LNCAP (cell line): Measurements from ENCODE around the gene STIM2.

Experiments
- TF ChIP-seq, protein P1 (sequence below): fragments of 450-650 bp; IDR thresholded peaks from 2 replicates; pipeline ENCODE4 v1.5.1; 2017; ENCODE audit warnings: mild to moderate bottlenecking

STIM2 gene

DNA sequence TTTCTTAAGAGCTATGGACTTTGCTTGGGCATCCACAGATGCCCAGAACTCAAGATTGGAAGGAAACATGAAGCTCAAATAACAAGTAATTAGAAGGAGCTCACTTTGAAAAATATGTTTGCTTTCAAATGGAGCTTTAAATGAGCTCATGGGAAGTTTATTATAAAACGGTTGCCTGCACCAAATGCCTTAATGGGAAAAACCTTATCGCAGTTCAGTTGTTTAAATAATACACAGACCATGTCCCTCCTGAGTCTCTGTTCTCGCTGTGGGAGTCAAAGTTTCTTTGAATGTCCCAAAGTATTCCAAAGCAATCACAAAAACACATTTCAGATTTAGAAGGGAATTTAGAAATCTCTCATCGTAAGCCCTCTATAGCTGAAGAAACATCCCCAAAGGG is 31.6 kb upstream of the STIM2 start:
- TF ChIP-seq, protein P1, sequence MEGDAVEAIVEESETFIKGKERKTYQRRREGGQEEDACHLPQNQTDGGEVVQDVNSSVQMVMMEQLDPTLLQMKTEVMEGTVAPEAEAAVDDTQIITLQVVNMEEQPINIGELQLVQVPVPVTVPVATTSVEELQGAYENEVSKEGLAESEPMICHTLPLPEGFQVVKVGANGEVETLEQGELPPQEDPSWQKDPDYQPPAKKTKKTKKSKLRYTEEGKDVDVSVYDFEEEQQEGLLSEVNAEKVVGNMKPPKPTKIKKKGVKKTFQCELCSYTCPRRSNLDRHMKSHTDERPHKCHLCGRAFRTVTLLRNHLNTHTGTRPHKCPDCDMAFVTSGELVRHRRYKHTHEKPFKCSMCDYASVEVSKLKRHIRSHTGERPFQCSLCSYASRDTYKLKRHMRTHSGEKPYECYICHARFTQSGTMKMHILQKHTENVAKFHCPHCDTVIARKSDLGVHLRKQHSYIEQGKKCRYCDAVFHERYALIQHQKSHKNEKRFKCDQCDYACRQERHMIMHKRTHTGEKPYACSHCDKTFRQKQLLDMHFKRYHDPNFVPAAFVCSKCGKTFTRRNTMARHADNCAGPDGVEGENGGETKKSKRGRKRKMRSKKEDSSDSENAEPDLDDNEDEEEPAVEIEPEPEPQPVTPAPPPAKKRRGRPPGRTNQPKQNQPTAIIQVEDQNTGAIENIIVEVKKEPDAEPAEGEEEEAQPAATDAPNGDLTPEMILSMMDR, result no peak

DNA sequence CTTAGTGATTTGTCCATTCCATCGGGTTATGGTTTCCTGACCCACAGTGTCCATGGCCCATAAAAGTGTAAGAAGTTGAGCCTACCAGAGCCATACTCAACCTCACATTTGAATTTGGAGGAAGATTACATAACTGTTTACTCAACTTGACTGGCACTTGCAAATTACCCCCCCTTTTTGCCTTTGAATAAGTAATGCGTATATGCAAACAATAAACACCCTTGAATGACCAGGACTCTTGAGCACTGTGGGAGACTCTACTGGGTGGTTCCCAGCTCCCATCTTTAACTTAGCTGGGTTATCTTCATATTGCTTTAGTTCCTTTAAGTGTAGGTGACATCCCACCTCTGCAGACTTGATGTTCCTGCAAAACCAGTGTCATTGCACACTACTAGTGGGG is 30.6 kb upstream of the STIM2 start:
- TF ChIP-seq, protein P1, result no peak

DNA sequence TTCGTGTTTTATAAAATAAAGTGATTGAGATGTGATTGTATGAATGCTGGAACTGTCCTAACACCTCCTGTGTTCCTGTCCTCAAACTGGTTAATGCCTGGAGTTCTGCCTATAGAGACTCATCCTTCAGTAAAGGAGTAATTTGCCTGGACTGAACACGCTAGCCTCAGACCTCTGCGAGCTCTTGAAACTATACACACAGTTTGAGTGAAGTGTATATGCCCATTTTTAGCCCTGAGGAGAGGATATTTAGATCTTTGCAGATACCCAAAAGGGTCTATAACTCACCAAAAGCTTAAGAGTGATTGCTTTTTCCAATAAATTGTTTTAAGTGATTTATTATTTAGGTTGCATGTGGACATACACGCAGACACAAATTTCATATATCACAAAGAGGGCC is 29.9 kb upstream of the STIM2 start:
- TF ChIP-seq, protein P1, result no peak

DNA sequence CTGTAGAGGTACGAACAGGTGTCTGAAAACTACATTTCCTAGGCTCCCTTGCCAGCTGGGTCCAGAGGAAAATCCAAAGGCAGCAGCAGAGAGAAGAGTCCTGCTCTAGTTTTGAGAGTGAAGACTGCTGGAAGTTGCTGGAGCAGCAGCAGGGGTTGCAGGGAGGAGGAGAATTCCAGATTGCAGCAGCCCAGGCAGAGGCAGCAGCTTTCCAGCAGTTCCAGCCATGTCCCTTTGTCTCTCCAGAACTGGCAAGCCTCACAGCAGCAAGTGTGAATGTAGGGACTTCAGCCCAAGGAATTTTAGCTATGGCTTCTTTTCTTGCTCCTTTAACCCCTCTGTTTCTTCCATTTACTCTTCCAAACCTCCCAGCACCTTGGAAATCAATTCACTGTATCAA is 24.1 kb upstream of the STIM2 start:
- TF ChIP-seq, protein P1, result no peak

DNA sequence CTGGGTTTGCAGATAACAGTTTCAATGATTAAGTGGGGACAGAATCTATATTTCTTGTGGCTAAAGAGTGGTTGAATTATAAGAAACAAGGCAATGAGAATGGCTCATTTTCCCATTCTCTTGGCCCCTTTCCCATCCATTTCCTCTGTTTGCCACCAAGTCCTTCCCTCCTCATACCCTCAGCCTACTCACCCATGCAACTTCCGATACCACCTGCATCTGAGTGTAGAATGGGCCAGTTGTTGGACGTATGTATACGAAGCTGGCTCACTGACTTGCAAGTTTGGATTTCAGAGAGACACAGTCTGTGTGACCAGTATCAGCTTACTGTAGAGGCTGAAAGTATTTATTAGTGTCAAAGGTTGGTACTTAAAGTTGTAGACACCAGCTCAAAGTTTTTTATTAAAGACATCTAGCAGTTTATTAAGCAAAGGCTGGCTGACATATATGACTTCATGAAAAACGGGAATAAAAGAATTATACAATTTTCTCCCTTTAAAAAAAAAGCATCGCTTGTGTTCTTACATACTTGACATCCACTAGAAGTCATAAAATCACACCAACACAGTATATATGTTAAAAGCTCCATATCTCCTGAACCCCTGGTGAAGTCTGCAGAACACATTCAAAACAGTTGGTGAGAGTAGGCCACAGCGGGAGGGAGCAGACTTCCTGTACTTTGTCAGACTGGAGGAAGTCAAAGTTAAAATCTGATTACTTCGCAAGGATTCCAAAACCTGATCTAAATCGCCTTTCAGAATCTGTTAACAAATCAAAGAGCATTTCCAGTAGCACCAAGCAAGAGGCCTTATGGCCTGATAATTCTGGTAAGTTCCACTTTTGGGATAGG is 22.4 kb upstream of the STIM2 start:
- TF ChIP-seq, protein P1, result no peak

DNA sequence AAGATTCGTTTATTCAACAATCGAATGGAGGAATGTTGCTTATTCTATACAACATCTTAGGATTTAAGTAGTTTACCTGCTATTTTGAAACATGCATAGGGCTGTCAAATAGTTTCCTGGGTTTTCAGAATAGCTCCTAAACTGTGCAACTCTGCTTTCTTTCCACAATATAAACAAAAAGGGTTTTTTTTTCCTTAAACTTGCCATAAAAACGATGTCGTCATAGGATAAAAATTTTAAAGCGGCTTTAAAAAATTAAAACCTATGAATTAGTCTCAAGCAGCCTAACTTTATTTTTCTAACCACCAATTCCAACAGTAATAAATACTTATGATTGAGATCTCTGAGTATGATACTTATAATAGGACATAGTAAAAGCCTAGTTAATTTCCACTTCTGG is 21.6 kb upstream of the STIM2 start:
- TF ChIP-seq, protein P1, result no peak

DNA sequence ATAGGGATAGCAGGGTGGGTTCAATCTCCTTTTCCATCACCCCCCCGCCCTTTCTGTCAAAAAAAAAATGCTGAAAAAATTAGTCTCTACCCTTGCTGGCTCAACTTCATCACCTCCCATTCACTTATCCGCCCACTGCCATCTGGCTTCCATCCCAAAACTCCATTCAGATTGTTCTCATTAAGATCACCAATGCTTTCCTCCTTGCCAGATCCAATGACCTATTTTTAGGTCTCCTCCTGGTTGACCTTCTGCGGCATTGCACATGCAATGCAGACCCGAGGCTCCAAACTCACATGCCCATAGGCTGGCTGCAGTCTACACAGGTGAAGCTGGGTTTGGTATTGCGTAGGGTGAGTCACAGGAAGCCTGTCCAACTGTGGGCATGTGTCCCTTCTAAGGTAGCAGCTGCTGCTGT is 21.1 kb upstream of the STIM2 start:
- TF ChIP-seq, protein P1, result no peak

DNA sequence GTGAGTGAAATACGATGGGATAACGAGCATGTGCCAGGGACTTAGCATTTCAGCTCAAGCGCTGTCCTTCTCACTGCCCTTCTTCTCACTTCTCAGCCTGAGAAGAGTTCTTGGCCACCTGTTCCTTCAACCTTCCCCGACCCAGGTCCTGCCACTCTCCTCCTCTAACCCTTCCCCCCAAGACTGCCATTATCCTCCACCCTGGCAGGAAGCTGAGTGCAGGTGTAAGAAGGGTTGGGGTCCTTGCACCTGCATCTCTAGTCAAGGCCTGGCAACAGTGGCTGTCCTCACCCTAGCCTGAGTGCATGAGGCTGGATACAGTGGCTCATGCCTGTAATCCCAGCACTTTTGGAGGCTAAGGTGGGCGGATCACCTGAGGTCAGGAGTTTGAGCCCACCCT is 19.9 kb upstream of the STIM2 start:
- TF ChIP-seq, protein P1, result no peak
